HG03469 (cell line): ENCODE measurements around the gene ABCA10.
"Not testable (repeated sequence)": the region's sequence is repeated elsewhere in the genome, so short reads cannot be mapped to it uniquely, and the experiment has no call there.

Experiments used
- ATAC-seq: cut with Tn5 transposase; IDR thresholded peaks from one replicate; pipeline ENCODE4 v1.9.1; 2021; ENCODE audit warnings: mild to moderate bottlenecking, moderate library complexity, moderate number of reproducible peaks; ENCODE audit not compliant: unreplicated experiment

The ABCA10 gene

DNA sequence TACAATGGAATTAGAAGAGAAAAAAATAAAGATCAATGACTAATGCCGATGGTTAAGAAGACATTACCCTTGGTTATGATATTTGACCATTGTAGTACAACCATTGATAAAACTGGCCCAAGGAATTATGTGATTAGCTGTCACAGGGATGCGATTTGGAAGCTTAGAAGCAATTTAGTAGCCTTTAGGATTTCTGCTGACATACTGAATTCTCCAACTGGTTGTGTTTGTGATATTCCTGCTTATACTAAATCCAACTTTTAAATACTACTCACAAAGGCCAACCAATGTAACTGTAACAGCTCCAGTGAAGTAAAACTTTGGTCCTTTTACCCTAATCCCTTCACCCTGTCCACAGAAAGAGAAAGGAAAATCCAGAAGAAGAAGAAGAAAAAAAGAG lies 55.5 kb downstream of the ABCA10 start:
- no peak for ATAC-seq

DNA sequence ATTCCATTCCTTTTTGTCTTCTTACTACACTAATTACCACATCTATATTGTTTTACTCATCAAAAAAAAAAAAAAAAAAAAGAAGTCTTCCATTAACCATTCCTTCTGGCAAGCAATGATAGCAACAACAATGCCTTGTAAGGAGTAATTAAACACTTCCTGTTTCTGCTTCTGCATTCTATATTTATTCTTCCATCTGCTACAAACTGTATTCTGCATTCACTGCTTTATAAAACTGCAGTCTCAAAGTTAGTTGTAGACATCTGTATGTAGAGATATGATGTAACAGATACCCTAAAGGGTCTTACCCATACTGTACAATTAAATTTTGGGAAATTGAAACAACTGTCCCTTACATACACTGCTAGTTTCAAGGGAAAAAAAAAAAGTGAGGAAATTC lies 58.2 kb downstream of the ABCA10 start:
- no peak for ATAC-seq

GRCh38 chr17:69168642-69169041 lies 60.0 kb downstream of the ABCA10 start:
- not testable (repeated sequence) for ATAC-seq

GRCh38 chr17:69166957-69167356 lies 61.7 kb downstream of the ABCA10 start:
- no peak for ATAC-seq

DNA sequence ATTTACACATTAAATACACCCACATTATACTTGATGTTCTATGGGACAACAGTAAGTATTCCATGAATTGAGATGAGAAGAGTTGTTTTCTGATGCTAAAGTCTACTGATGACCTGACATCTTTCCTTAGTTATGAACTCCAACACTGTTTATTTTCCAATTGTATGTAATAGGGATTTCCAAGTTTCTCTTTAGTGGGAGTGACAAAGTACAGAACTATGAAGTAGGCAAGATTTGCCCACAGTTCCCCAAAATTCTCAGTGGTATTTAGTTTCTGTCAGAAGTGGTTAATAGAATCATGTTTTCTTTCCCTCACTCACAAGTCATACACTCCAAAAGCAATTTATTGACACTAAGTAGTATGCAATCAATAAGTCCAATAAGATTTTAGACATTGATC lies 64.4 kb downstream of the ABCA10 start:
- ATAC-seq, result no peak

GRCh38 chr17:69159418-69159817 lies 69.2 kb downstream of the ABCA10 start:
- no peak for ATAC-seq

GRCh38 chr17:69154267-69154666 lies 74.4 kb downstream of the ABCA10 start:
- no peak for ATAC-seq

GRCh38 chr17:69150333-69150732 lies 78.3 kb downstream of the ABCA10 start:
- ATAC-seq, result no peak

DNA sequence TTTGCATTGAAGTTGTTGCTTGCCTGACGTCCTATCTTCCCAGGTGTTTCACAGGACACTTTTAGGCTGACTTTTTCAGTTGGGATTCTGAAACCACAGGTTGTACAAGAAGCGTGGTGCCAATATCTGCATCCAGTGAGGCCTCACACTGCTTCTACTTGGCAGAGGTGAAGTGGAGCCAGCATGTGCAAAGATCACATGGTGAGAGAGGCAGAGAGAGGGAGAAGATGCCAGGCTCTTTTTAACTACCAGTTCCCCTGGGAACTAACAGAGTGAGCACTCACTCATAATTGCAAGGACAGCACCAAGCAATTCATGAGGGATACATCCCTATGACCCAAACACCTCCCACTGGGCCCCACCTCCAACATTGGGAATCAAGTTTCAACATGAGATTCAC lies 81.2 kb downstream of the ABCA10 start:
- no peak for ATAC-seq

- no peak for ATAC-seq
These were observed 84.0 kb downstream of the ABCA10 start for GRCh38 chr17:69144331-69145255.

GRCh38 chr17:69143683-69144231 lies 84.9 kb downstream of the ABCA10 start:
- ATAC-seq, result no peak

DNA sequence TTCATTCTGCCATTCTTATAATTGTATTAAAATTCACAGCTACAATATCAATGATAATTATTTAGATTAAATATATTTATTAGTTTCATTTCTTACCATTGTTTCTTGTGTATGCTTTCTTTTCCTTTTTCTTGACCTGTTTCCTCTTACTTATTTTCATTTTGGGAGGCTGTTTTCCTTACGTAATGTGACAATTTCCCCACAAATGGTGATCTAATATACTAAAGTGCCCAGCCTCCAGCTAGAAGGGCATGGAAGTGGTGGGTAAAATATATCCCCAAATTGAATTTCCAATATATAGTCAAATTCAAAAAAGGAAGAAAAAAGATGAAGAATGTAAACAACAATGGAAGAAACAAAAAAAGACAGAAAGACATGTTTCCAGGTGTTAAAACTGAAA lies 85.5 kb downstream of the ABCA10 start:
- no peak for ATAC-seq

DNA sequence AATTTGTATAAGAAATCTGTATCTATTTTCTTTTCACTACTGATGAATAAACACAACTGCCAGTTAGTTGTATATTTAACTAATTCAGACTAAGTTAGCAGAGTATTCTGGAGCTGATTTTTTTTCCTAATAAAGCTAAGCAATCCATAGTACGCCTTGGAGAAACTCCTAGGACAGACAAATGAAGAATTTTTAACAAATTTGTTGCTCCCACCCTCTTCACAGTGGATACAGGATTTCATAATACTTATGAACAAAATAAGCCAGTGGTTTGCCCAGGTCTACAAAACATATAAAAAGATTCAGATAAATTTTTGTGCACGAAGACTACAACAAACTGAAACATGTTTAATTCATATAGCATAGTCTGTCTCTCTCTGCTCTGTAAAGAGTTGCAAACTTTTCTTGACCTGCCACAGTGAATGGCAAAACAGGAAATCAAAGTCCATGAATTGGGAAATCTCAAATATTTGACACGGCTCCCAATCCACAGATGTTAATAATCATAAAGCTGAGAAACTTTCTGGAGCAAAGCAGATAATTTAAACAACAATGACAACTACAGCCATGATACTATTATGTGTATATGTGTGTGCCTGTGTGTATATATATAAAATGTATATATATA lies 86.3 kb downstream of the ABCA10 start:
- no peak for ATAC-seq

- ATAC-seq, result no peak
These were observed 87.0 kb downstream of the ABCA10 start, which contains the start of gene ABCA6 for GRCh38 chr17:69141431-69142174. Gene ABCA6, minus strand, starts transcription at chr17:69141895. Its CDS starts 1,192 bp downstream, at chr17:69140703.

DNA sequence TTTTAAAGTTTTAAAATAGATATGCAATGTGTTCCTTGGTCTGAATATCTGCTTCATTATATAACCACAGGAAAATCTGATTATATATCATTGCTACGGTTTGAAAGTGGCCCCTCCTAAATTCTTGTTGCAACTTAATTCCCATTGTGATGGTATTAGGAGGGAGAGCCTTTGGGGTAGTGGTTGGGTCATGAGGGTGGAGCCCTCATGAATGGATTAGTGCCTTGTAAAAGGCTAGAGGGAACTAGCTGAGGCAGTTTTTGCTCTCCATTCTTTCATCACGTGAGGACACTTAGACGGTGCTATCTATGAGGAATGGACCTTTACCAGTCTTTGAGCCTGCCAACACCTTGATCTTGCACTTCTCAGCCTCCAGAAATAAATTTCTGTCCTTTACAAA lies 94.5 kb downstream of the ABCA10 start:
- ATAC-seq, result no peak

DNA sequence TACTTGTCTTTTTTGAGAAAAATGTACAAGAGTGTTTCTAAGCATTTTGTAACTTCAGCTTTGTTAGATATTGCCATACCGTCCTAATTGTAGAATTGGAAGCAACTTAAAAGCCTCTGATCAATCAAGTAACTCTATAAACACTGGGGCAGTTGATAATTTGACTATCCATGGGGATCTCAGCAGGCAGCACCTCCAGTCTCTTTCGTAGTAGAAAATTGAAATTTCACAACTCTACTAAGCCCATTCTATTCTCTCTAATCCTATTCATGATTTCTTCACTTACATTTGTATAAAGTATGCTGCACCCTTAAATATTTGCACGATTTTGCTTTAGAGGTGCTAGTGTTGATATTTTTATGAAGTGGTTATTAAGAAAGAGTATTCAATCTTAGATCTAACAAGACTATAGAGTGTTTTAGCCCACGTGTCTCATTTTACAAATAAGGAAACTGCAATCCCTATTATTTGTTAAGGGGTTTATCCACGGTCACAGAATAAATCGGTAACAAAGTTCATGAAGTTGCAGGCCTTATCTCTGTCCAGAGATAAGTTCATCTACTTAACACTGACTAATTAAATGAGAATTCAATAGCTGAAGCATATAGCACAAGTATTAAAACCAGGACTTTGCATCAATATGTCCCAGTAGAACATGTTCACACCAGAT lies 97.9 kb downstream of the ABCA10 start:
- ATAC-seq, result no peak

DNA sequence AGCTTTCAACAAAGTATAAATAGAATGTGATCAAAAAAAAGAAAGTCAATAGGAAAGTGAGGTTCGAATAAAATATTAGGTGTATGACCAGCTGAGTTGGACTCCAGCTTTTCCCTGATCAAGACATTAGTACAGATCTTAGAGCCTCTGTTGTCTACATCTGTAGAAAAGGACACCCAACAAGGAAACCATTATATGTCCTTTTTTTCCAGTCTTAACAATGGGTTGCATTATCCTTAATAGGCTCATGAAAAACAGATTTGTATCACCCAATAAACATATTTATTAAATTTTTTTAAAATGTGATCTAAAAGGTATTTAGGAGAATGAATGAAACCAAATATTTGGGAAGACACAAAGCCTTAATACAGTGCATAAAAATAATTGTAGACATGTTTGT lies 105.0 kb downstream of the ABCA10 start:
- ATAC-seq, result no peak

DNA sequence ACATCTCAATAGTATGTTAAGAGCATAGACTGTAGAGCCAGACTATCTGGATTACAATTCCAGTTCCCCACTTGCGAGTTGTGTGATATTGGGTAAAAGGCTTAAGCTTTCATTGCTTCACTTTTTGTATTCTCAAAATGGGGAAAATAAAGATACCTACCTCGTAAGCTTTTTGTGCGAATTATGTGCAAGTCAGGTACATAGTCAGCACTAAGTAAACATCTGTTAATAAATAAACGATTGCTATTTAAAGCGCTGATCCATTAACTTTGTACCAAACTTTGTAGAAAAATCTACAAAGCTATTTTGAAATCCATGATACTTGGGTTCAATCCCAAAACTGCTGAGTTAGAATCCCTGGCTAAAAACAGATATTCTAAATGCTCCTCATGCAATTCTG lies 106.6 kb downstream of the ABCA10 start:
- ATAC-seq, result no peak

DNA sequence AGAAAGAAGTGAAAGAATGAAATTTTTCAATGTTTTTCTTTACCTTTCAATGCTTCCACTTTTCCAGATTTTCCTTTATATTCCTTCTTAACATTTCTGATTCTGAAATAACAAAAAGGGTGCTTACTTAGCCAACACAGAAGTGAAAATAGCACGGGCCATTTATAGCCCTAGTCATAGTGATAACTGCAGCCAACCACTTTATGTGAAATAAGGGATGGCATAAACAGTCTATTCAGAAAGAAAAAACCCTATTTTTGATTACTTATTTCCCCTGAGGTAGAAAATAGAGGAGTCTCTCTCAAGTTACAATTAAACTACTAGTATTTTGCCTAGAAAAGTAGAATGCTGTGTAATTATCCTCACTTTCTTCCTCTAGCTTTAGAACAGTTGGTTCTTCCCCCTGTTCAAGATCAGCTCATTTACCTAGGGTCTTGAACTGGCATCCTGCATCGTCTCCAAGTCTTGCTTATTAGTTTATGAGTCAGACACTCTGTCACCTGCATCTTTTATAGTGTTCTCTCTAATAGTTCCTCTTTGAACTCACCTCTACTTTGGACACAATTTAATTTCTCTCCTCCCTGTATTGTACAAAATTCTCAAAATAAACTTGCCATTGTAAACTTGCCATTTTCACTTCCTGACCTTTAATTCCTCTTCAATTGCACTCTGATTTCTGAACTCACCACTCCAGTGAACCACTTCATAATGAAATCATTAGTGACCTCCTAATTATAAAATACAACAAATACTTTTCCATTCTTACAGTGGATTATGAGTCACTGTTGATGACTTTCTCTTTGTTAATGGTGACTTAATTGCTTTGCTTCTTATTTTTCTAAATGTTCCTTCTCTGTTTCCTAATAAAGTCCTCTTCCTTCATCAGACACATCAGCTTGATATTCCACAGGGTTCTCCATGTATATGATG lies 110.5 kb downstream of the ABCA10 start:
- no peak for ATAC-seq

- no peak for ATAC-seq
These were observed 116.8 kb downstream of the ABCA10 start for GRCh38 chr17:69111794-69112193.
